Hepatocyte (in vitro differentiated cells): ENCODE data around the gene ZPBP2. TPM values are rescaled to one million over a fixed set of nuclear protein-coding genes. Genes with fewer than 3 reads are reported as not detected.

ENCODE experiments used
- DNase-seq: peaks from one replicate; pipeline ENCODE4 v3.0.0-alpha.2; 2016; ENCODE audit warnings: low spot score
- H2AFZ ChIP-seq: fragments of 200-600 bp; sonication (generic); 2 replicates; pipeline ENCODE4 v1.6.0; 2016; ENCODE audit warnings: antibody characterized with exemption, mild to moderate bottlenecking
- H3K27ac ChIP-seq: fragments of 200-600 bp; sonication (generic); 2 replicates; pipeline ENCODE4 v1.5.1; 2016; ENCODE audit warnings: mild to moderate bottlenecking
- H3K27me3 ChIP-seq: fragments of 200-600 bp; sonication (generic); 2 replicates; pipeline ENCODE4 v1.6.1; 2016
- H3K36me3 ChIP-seq: fragments of 200-600 bp; sonication (generic); replicated peaks from 2 replicates; pipeline ENCODE4 v1.5.1; 2016; ENCODE audit warnings: low read depth; ENCODE audit not compliant: insufficient read depth
- H3K4me1 ChIP-seq: fragments of 200-600 bp; sonication (generic); 2 replicates; pipeline ENCODE4 v1.5.1; 2016; ENCODE audit warnings: mild to moderate bottlenecking, moderate library complexity; ENCODE audit not compliant: insufficient read depth
- H3K4me2 ChIP-seq: fragments of 200-600 bp; sonication (generic); 2 replicates; pipeline ENCODE4 v1.6.0; 2016
- H3K4me3 ChIP-seq: fragments of 200-600 bp; sonication (generic); 2 replicates; pipeline ENCODE4 v1.5.1; 2016; ENCODE audit warnings: mild to moderate bottlenecking
- H3K79me2 ChIP-seq: fragments of 200-600 bp; sonication (generic); 2 replicates; pipeline ENCODE4 v1.6.0; 2017; ENCODE audit warnings: mild to moderate bottlenecking
- H3K9me2 ChIP-seq: fragments of 200-600 bp; sonication (generic); replicated peaks from 2 replicates; pipeline ENCODE4 v1.6.0; 2017; ENCODE audit warnings: mild to moderate bottlenecking; ENCODE audit not compliant: insufficient read depth
- H3K9me3 ChIP-seq: fragments of 200-600 bp; sonication (generic); 2 replicates; pipeline ENCODE4 v1.5.1; 2016; ENCODE audit warnings: low read depth, mild to moderate bottlenecking
- H4K20me1 ChIP-seq: fragments of 200-600 bp; sonication (generic); 2 replicates; pipeline ENCODE4 v1.6.0; 2016; ENCODE audit warnings: mild to moderate bottlenecking; ENCODE audit not compliant: insufficient read depth, poor library complexity, severe bottlenecking
- CTCF ChIP-seq: fragments of 200-600 bp; sonication (generic); IDR thresholded peaks from 2 replicates; pipeline ENCODE4 v1.5.1; 2016; ENCODE audit warnings: antibody characterized with exemption, mild to moderate bottlenecking; ENCODE audit not compliant: poor library complexity
- EZH2 ChIP-seq: fragments of 200-600 bp; sonication (generic); IDR thresholded peaks from 2 replicates; pipeline ENCODE4 v1.6.1; 2016; ENCODE audit warnings: antibody characterized with exemption, mild to moderate bottlenecking, borderline replicate concordance
- EZH2phosphoT487 ChIP-seq: fragments of 200-600 bp; sonication (generic); IDR thresholded peaks from one replicate; pipeline ENCODE4 v1.6.1; 2018; ENCODE audit warnings: antibody characterized with exemption, mild to moderate bottlenecking, low read depth, moderate library complexity; ENCODE audit not compliant: unreplicated experiment, severe bottlenecking
- whole genome bisulfite sequencing: methylation state at CpG from one replicate; pipeline ENCODE4 v1.1.6; 2016; ENCODE audit warnings: low lambda C conversion rate; ENCODE audit errors: missing lambda C conversion rate; 5-methylcytosine and 5-hydroxymethylcytosine counted together
- polyA plus RNA-seq: library from polyadenylated mRNA; unstranded; fragments of >200 nt; fragmentation: Nextera tagmentation; extraction: Ambion mirVana; gene quantifications from 2 replicates; pipeline ENCODE4 v1.2.1, GENCODE V29; 2016
- total RNA-seq: library from RNA; depleted of rRNA; stranded (reverse); fragments of >200 nt; gene quantifications from 2 replicates; pipeline ENCODE4 v1.2.3, GENCODE V29; 2014

The ZPBP2 gene
- total and polyA plus RNA-seq, 2 experiments from 2014 or later = not detected

GRCh38 chr17:39867084-39867879 is 720 bp upstream of the ZPBP2 start:
- H3K79me2 ChIP-seq = no peaks in the 10 kb centered on the region
- H2AFZ ChIP-seq = no peak overlapping the region
- peaks cover 5% of the 10 kb centered on the region for H3K4me1 ChIP-seq
- no peaks in the 10 kb centered on the region for H3K9me2 ChIP-seq
- no peak for TF ChIP-seq EZH2phosphoT487
- no peak for TF ChIP-seq CTCF
- no peak for TF ChIP-seq EZH2
- H3K4me2 ChIP-seq = no peak overlapping the region
- DNase-seq = no peak
- H4K20me1 ChIP-seq = no peaks in the 10 kb centered on the region
- no peaks in the 10 kb centered on the region for H3K9me3 ChIP-seq
- H3K36me3 ChIP-seq = no peaks in the 10 kb centered on the region
- H3K4me3 ChIP-seq = no peak overlapping the region
- WGBS = 95% methylated on average over 21 of the region's 21 CpGs
- peaks cover 40% of the 10 kb centered on the region for H3K27me3 ChIP-seq
- H3K27ac ChIP-seq = no peak overlapping the region

GRCh38 chr17:39868554-39868942 is 546 bp downstream of the ZPBP2 start:
- H3K79me2 ChIP-seq = no peaks in the 10 kb centered on the region
- peaks cover 4% of the 10 kb centered on the region for H3K4me1 ChIP-seq
- no peak overlapping the region for H3K4me3 ChIP-seq
- no peaks in the 10 kb centered on the region for H4K20me1 ChIP-seq
- no peak for DNase-seq
- no peaks in the 10 kb centered on the region for H3K9me3 ChIP-seq
- no peaks in the 10 kb centered on the region for H3K36me3 ChIP-seq
- WGBS = 96% methylated on average over 17 of the region's 17 CpGs
- no peak overlapping the region for H3K4me2 ChIP-seq
- no peak overlapping the region for H2AFZ ChIP-seq
- TF ChIP-seq EZH2phosphoT487 = no peak
- TF ChIP-seq EZH2 = no peak
- no peak for TF ChIP-seq CTCF
- H3K9me2 ChIP-seq = no peaks in the 10 kb centered on the region
- H3K27ac ChIP-seq = no peak overlapping the region
- peaks cover 32% of the 10 kb centered on the region for H3K27me3 ChIP-seq

- H3K4me1 ChIP-seq = no peaks in the 10 kb centered on the region
- no peaks in the 10 kb centered on the region for H3K9me3 ChIP-seq
- H2AFZ ChIP-seq = no peak overlapping the region
- no peaks in the 10 kb centered on the region for H3K79me2 ChIP-seq
- no peak overlapping the region for H3K4me2 ChIP-seq
- WGBS = 92% methylated on average over 1 of the region's 1 CpG
- no peaks in the 10 kb centered on the region for H4K20me1 ChIP-seq
- no peak overlapping the region for H3K27ac ChIP-seq
- H3K27me3 ChIP-seq = peaks cover 13% of the 10 kb centered on the region
- no peaks in the 10 kb centered on the region for H3K9me2 ChIP-seq
- no peaks in the 10 kb centered on the region for H3K36me3 ChIP-seq
- TF ChIP-seq EZH2phosphoT487 (no peak), CTCF (no peak), EZH2 (no peak)
- no peak for DNase-seq
- H3K4me3 ChIP-seq = no peak overlapping the region
Measured at GRCh38 chr17:39870776-39871175, 2.8 kb downstream of the ZPBP2 start.
